Ishikawa (cell line): ENCODE measurements around the gene SLC39A6.
A peak's percentile ranks its signal among the peaks of the same experiment; 100 is the strongest.

Experiments
- CEBPB ChIP-seq: IDR thresholded peaks from 2 replicates; pipeline ENCODE4 v1.6.1; 2012
- CREB1 ChIP-seq: IDR thresholded peaks from 2 replicates; pipeline ENCODE4 v1.6.1; 2012; ENCODE audit warnings: low read depth
- EGR1 ChIP-seq: IDR thresholded peaks from 2 replicates; pipeline ENCODE4 v1.6.1; 2012
- EP300 ChIP-seq: IDR thresholded peaks from 2 replicates; pipeline ENCODE4 v1.6.1; 2012; ENCODE audit warnings: borderline replicate concordance
- FOXM1 ChIP-seq: IDR thresholded peaks from 2 replicates; pipeline ENCODE4 v1.6.1; 2012; ENCODE audit warnings: low read depth, borderline replicate concordance
- MAX ChIP-seq: IDR thresholded peaks from 2 replicates; pipeline ENCODE4 v1.6.1; 2012
- NFIC ChIP-seq: IDR thresholded peaks from 2 replicates; pipeline ENCODE4 v1.6.1; 2012
- RAD21 ChIP-seq: IDR thresholded peaks from 2 replicates; pipeline ENCODE4 v1.6.1; 2012; ENCODE audit warnings: low read depth
- REST ChIP-seq: IDR thresholded peaks from 2 replicates; pipeline ENCODE4 v1.6.1; 2012; ENCODE audit warnings: low read depth, mild to moderate bottlenecking
- TAF1 ChIP-seq: IDR thresholded peaks from 2 replicates; pipeline ENCODE4 v1.6.1; 2012; ENCODE audit warnings: low read depth, mild to moderate bottlenecking
- TCF12 ChIP-seq: IDR thresholded peaks from 2 replicates; pipeline ENCODE4 v1.6.1; 2012; ENCODE audit warnings: low read depth
- TEAD4 ChIP-seq: IDR thresholded peaks from 2 replicates; pipeline ENCODE4 v1.6.1; 2012
- YY1 ChIP-seq: IDR thresholded peaks from 2 replicates; pipeline ENCODE4 v1.6.1; 2012; ENCODE audit warnings: low read depth
- ZBTB7A ChIP-seq: IDR thresholded peaks from 2 replicates; pipeline ENCODE4 v1.6.1; 2012; ENCODE audit warnings: low read depth
- TF ChIP-seq, protein P1 (sequence below): IDR thresholded peaks from 2 replicates; pipeline ENCODE4 v1.6.1; 2012

SLC39A6 gene

GRCh38 chr18:36083729-36084128 is 45.4 kb downstream of the SLC39A6 start:
- TF ChIP-seq TEAD4: no peak
- TF ChIP-seq, protein P1, sequence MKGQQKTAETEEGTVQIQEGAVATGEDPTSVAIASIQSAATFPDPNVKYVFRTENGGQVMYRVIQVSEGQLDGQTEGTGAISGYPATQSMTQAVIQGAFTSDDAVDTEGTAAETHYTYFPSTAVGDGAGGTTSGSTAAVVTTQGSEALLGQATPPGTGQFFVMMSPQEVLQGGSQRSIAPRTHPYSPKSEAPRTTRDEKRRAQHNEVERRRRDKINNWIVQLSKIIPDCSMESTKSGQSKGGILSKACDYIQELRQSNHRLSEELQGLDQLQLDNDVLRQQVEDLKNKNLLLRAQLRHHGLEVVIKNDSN: no peak
- TF ChIP-seq MAX: no peak
- no peak for TF ChIP-seq YY1
- TF ChIP-seq FOXM1: no peak
- no peak for TF ChIP-seq CREB1
- no peak for TF ChIP-seq TCF12
- no peak for TF ChIP-seq REST
- no peak for TF ChIP-seq ZBTB7A
- TF ChIP-seq CEBPB: no peak
- TF ChIP-seq NFIC: no peak
- TF ChIP-seq TAF1: no peak
- no peak for TF ChIP-seq EGR1

GRCh38 chr18:36078751-36079529 is 50.2 kb downstream of the SLC39A6 start:
- TF ChIP-seq, protein P1: no peak
- TF ChIP-seq EP300: no peak

GRCh38 chr18:36075862-36076587 is 53.1 kb downstream of the SLC39A6 start:
- TF ChIP-seq, protein P1: no peak
- no peak for TF ChIP-seq YY1
- TF ChIP-seq CEBPB: peak; percentile 93

- TF ChIP-seq ZBTB7A (no peak), TEAD4 (no peak), EP300 (no peak), EGR1 (no peak), NFIC (no peak), TCF12 (no peak), MAX (no peak), YY1 (no peak), TAF1 (no peak)
- TF ChIP-seq, protein P1: no peak
These were observed 54.7 kb downstream of the SLC39A6 start for GRCh38 chr18:36074435-36074834.

DNA sequence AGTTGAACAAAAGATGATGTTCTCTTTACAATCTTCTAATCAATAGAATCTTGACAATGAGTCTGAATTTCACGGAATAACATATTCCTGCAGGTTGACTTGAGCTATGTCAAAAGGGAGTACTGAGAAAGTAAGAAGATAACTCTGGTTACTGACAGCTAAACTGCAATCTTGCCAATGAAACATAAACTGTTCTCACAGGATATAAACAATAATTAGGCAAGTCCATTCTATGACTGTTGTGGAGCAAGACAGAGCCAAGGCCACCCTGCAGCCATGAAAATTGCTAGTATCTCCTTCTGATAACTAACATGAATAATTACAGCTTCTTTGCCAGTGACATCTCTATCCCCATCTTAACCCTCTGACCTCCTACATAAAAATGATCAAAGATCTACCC is 55.5 kb downstream of the SLC39A6 start:
- no peak for TF ChIP-seq TCF12
- TF ChIP-seq CEBPB: no peak
- TF ChIP-seq, protein P1: no peak
- no peak for TF ChIP-seq RAD21
- no peak for TF ChIP-seq MAX

GRCh38 chr18:36067055-36067957 is 61.8 kb downstream of the SLC39A6 start, which contains the start of gene RPRD1A:
Gene RPRD1A, minus strand, starts transcription at chr18:36067559. Its CDS starts 155 bp downstream, at chr18:36067404.
- TF ChIP-seq CEBPB (peak; percentile 65; the same call in 1 of the 2 replicates), TCF12 (no peak; the same call in 1 of the 2 replicates), CREB1 (peak; percentile 73), TAF1 (peak; percentile 66; the same call in 1 of the 2 replicates), RAD21 (no peak), ZBTB7A (peak; percentile 90), EP300 (peak; percentile 24; the same call in 1 of the 2 replicates), YY1 (peak; percentile 95), EGR1 (no peak), MAX (peak; percentile 86)
